ENCODE results near the gene CDH4. TPM values are rescaled to one million over a fixed set of nuclear protein-coding genes. Genes with fewer than 3 reads are reported as not detected.

Gene CDH4
- total and polyA plus RNA-seq, 2 donors (not counting 1 experiment from before 2014, with no cell fraction given): not detected

GRCh38 chr20:61449916-61450315 lies 197.9 kb downstream of the CDH4 start:
- no peak for ATAC-seq (ENCODE audit: low read depth)
- no peak overlapping the region for H3K4me2 ChIP-seq (replicated peaks; ENCODE audit: low read depth, low read length, poor library complexity, severe bottlenecking)
- no peak overlapping the region for H3K27ac ChIP-seq (ENCODE audit: low read length in 2 of 2)
- H3K27me3 Mint-ChIP-seq: no peaks in the 10 kb centered on the region
- TF ChIP-seq CTCF (IDR thresholded peaks at IDR 0.05) (no peak), EZH2 (IDR thresholded peaks at IDR 0.05; ENCODE audit: borderline replicate concordance, insufficient read depth, low read depth, low read length, poor library complexity, severe bottlenecking) (no peak)
- H3K4me3 Mint-ChIP-seq: no peak overlapping the region
- POLR2A ChIA-PET: no interaction called here
- no peaks in the 10 kb centered on the region for H3K4me1 ChIP-seq (ENCODE audit: control insufficient read depth in 2 of 2, insufficient read depth in 2 of 2, low read length in 2 of 2)
- no peaks in the 10 kb centered on the region for H3K27me3 ChIP-seq (replicated peaks in 1 of 4; ENCODE audit: control extremely low read depth in 1 of 4, control insufficient read depth in 3 of 4, insufficient read depth in 4 of 4, low read length in 3 of 4)
- H3K79me2 ChIP-seq (ENCODE audit: control insufficient read depth, insufficient read depth, low read length): no peaks in the 10 kb centered on the region
- CTCF ChIA-PET: no interaction called here
- H3K4me3 ChIP-seq (ENCODE audit: control extremely low read depth in 1 of 5, extremely low read depth in 1 of 5, insufficient read depth in 1 of 5, low read depth in 2 of 5, low read length in 4 of 5): no peak overlapping the region
- no peak overlapping the region for H3K9ac ChIP-seq (ENCODE audit: low read length)
- H3K27ac Mint-ChIP-seq: no peak overlapping the region
- peaks cover 0 to 31% (median 5%) of the 10 kb centered on the region in 3 donors for H3K9me3 ChIP-seq (ENCODE audit: control extremely low read depth in 1 of 3, control insufficient read depth in 2 of 3, insufficient read depth in 1 of 3, low read length in 2 of 3)
- no CpG with 5 or more reads among the region's 2 CpGs for WGBS (ENCODE audit: insufficient coverage)
- intact Hi-C loops (cut with micrococcal nuclease): no loop called here
- no peaks in the 10 kb centered on the region for H3K36me3 ChIP-seq (replicated peaks in 1 of 2; ENCODE audit: control extremely low read depth in 1 of 2, control insufficient read depth in 1 of 2, extremely low read depth in 1 of 2, insufficient read depth in 2 of 2, low read length in 1 of 2)
- H2AFZ ChIP-seq (ENCODE audit: insufficient read depth, low read depth, low read length, poor library complexity, severe bottlenecking): no peak overlapping the region
- DNase-seq: no peak
- no peaks in the 10 kb centered on the region for H3K9me3 Mint-ChIP-seq (ENCODE audit: insufficient read depth)
- H3K4me1 Mint-ChIP-seq: no peaks in the 10 kb centered on the region
- H4K20me1 ChIP-seq (ENCODE audit: control insufficient read depth, insufficient read depth, low read length, poor library complexity, severe bottlenecking): no peaks in the 10 kb centered on the region

GRCh38 chr20:61450549-61450948 lies 198.5 kb downstream of the CDH4 start:
- H3K4me2 ChIP-seq (replicated peaks; ENCODE audit: low read depth, low read length, poor library complexity, severe bottlenecking): no peak overlapping the region
- H3K79me2 ChIP-seq (ENCODE audit: control insufficient read depth, insufficient read depth, low read length): no peaks in the 10 kb centered on the region
- H3K9me3 ChIP-seq (ENCODE audit: control extremely low read depth in 1 of 3, control insufficient read depth in 2 of 3, insufficient read depth in 1 of 3, low read length in 2 of 3): peaks cover 0 to 27% (median 5%) of the 10 kb centered on the region in 3 donors
- Mint-ChIP-seq H3K4me3 (no peak overlapping the region), H3K27me3 (no peaks in the 10 kb centered on the region), H3K27ac (no peak overlapping the region), H3K9me3 (ENCODE audit: insufficient read depth) (no peaks in the 10 kb centered on the region), H3K4me1 (no peaks in the 10 kb centered on the region)
- no peak overlapping the region for H2AFZ ChIP-seq (ENCODE audit: insufficient read depth, low read depth, low read length, poor library complexity, severe bottlenecking)
- H3K36me3 ChIP-seq (replicated peaks in 1 of 2; ENCODE audit: control extremely low read depth in 1 of 2, control insufficient read depth in 1 of 2, extremely low read depth in 1 of 2, insufficient read depth in 2 of 2, low read length in 1 of 2): no peaks in the 10 kb centered on the region
- 92% methylated on average over 2 of the region's 6 CpGs for WGBS (ENCODE audit: insufficient coverage)
- H3K9ac ChIP-seq (ENCODE audit: low read length): no peak overlapping the region
- no peaks in the 10 kb centered on the region for H4K20me1 ChIP-seq (ENCODE audit: control insufficient read depth, insufficient read depth, low read length, poor library complexity, severe bottlenecking)
- no peaks in the 10 kb centered on the region for H3K4me1 ChIP-seq (ENCODE audit: control insufficient read depth in 2 of 2, insufficient read depth in 2 of 2, low read length in 2 of 2)
- ChIA-PET CTCF (no interaction called here), POLR2A (no interaction called here)
- H3K27me3 ChIP-seq (replicated peaks in 1 of 4; ENCODE audit: control extremely low read depth in 1 of 4, control insufficient read depth in 3 of 4, insufficient read depth in 4 of 4, low read length in 3 of 4): no peaks in the 10 kb centered on the region
- no peak overlapping the region for H3K4me3 ChIP-seq (ENCODE audit: control extremely low read depth in 1 of 5, extremely low read depth in 1 of 5, insufficient read depth in 1 of 5, low read depth in 2 of 5, low read length in 4 of 5)
- intact Hi-C loops (cut with micrococcal nuclease): no loop called here
- TF ChIP-seq EZH2 (IDR thresholded peaks at IDR 0.05; ENCODE audit: borderline replicate concordance, insufficient read depth, low read depth, low read length, poor library complexity, severe bottlenecking): no peak
- no peak for TF ChIP-seq CTCF (IDR thresholded peaks at IDR 0.05)
- ATAC-seq (ENCODE audit: low read depth): no peak
- no peak overlapping the region for H3K27ac ChIP-seq (ENCODE audit: low read length in 2 of 2)
- no peak for DNase-seq

All from B cell (primary cell).